OCI-LY3 (cell line): ENCODE data around the gene DESI1.
"Not testable (repeated sequence)": the region's sequence is repeated elsewhere in the genome, so short reads cannot be mapped to it uniquely, and the experiment has no call there.

Experiments
- H2AFZ ChIP-seq: fragments of 200-600, 300-600 bp; shearing (Covaris generic); 2 replicates; pipeline ENCODE4 v1.6.0; 2014; ENCODE audit warnings: antibody characterized with exemption, low read depth, low read length
- H3K27ac ChIP-seq: fragments of 200-600, 300-600 bp; sonication (generic); 2 replicates; pipeline ENCODE4 v1.5.1; 2014; ENCODE audit warnings: mild to moderate bottlenecking, low read length, moderate library complexity, mixed read lengths
- H3K27me3 ChIP-seq: fragments of 200-600, 300-600 bp; sonication (generic); 2 replicates; pipeline ENCODE4 v1.6.1; 2014; ENCODE audit warnings: low read depth, low read length, mixed read lengths
- H3K36me3 ChIP-seq: fragments of 200-600, 300-600 bp; sonication (generic); replicated peaks from 2 replicates; pipeline ENCODE3; 2014; ENCODE audit warnings: low read depth, low read length, mixed read lengths
- H3K4me1 ChIP-seq: fragments of 300-600, 200-600 bp; sonication (generic); 2 replicates; pipeline ENCODE4 v1.6.1; 2014; ENCODE audit warnings: low read length, mixed read lengths
- H3K4me2 ChIP-seq: fragments of 200-600, 300-600 bp; sonication (generic); 2 replicates; pipeline ENCODE4 v1.6.1; 2014; ENCODE audit warnings: low read length, mixed read lengths
- H3K4me3 ChIP-seq: fragments of 300-600, 200-600 bp; sonication (generic); 2 replicates; pipeline ENCODE4 v1.5.1; 2014; ENCODE audit warnings: antibody characterized with exemption, mild to moderate bottlenecking, low read length, moderate library complexity
- H3K79me2 ChIP-seq: fragments of 300-600, 200-600 bp; shearing (Covaris generic); 2 replicates; pipeline ENCODE4 v1.6.1; 2014; ENCODE audit warnings: mild to moderate bottlenecking, low read length, mixed read lengths
- H3K9ac ChIP-seq: fragments of 300-600, 200-600 bp; shearing (Covaris generic); 2 replicates; pipeline ENCODE4 v1.6.0; 2014; ENCODE audit warnings: mild to moderate bottlenecking, low read length, moderate library complexity
- H3K9me3 ChIP-seq: fragments of 200-600, 300-600 bp; shearing (Covaris generic); 2 replicates; pipeline ENCODE4 v1.6.1; 2014; ENCODE audit warnings: low read length, mixed read lengths; ENCODE audit not compliant: insufficient read depth
- H4K20me1 ChIP-seq: fragments of 200-600, 300-600 bp; sonication (generic); 2 replicates; pipeline ENCODE4 v1.6.1; 2016; ENCODE audit warnings: low read length, mixed read lengths; ENCODE audit not compliant: insufficient read depth
- EZH2phosphoT487 ChIP-seq: fragments of 200-600 bp; shearing (Covaris generic); IDR thresholded peaks from 2 replicates; pipeline ENCODE4 v1.6.1; 2018; ENCODE audit warnings: antibody characterized with exemption, mixed run types, low read depth
- TF ChIP-seq, protein P1 (sequence below): fragments of 200-600, 300-600 bp; sonication (generic); IDR thresholded peaks from 2 replicates; pipeline ENCODE4 v1.5.1; 2014; ENCODE audit warnings: antibody characterized with exemption, low read length, low read depth

DESI1 gene

DNA sequence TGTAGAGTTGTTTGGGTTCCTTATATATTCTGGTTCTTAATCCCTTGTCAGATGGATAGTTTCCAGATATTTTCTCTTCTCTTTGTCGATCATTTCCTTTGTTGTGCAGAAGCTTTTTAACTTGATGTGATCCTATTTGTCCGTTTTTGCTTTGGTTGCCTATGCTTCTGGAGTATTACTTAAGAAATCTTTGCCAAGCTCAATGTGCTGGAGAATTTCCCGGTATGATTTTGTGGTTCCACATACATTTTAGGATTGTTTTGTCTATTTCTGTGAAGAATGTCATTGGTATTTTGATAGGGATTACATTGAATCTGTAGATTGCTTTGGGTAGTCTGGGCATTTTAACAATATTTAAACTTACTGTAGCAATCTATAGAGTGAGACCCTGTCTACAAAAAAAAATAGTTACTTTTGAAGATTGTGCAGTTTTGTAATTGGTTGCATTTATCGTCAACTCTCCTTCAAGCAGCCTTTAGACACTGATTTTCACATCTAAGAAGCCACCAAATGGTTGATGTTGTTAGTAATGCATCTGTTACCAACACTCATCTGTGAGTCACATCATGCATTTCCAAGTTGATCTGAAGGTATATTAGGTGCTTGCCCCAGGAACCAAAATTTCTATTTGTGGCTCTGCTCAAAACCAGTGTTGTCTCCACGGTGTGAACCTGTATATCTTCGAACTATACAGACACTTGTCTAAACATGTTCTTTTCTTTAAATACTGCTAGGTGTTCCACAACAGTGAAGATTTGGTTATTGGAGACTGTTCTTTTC lies 21.7 kb upstream of the DESI1 start:
- no peak overlapping the region for H3K9ac ChIP-seq
- no peak for TF ChIP-seq EZH2phosphoT487
- TF ChIP-seq, protein P1, sequence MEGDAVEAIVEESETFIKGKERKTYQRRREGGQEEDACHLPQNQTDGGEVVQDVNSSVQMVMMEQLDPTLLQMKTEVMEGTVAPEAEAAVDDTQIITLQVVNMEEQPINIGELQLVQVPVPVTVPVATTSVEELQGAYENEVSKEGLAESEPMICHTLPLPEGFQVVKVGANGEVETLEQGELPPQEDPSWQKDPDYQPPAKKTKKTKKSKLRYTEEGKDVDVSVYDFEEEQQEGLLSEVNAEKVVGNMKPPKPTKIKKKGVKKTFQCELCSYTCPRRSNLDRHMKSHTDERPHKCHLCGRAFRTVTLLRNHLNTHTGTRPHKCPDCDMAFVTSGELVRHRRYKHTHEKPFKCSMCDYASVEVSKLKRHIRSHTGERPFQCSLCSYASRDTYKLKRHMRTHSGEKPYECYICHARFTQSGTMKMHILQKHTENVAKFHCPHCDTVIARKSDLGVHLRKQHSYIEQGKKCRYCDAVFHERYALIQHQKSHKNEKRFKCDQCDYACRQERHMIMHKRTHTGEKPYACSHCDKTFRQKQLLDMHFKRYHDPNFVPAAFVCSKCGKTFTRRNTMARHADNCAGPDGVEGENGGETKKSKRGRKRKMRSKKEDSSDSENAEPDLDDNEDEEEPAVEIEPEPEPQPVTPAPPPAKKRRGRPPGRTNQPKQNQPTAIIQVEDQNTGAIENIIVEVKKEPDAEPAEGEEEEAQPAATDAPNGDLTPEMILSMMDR: no peak

GRCh38 chr22:41641854-41642253 lies 21.0 kb upstream of the DESI1 start:
- Histone ChIP-seq H3K79me2 (peaks cover 37% of the 10 kb centered on the region), H3K36me3 (peaks cover 63% of the 10 kb centered on the region), H3K4me3 (no peak overlapping the region), H3K27ac (no peak overlapping the region), H3K4me2 (no peak overlapping the region), H3K9ac (no peak overlapping the region), H2AFZ (no peak overlapping the region), H4K20me1 (0 out of 2 replicates have a peak, but pooled peaks cover 9% of the 10 kb centered on the region), H3K27me3 (no peaks in the 10 kb centered on the region), H3K9me3 (no peaks in the 10 kb centered on the region), H3K4me1 (no peaks in the 10 kb centered on the region)
- TF ChIP-seq EZH2phosphoT487: no peak
- TF ChIP-seq, protein P1: no peak

More for the DNA sequence above, 21.7 kb upstream of the DESI1 start:
- Histone ChIP-seq H2AFZ (no peak overlapping the region), H3K79me2 (peaks cover 37% of the 10 kb centered on the region), H3K4me2 (no peak overlapping the region), H3K4me1 (no peaks in the 10 kb centered on the region), H3K27me3 (no peaks in the 10 kb centered on the region), H3K4me3 (no peak overlapping the region), H3K27ac (no peak overlapping the region), H3K36me3 (peaks cover 60% of the 10 kb centered on the region), H4K20me1 (0 out of 2 replicates have a peak, but pooled peaks cover 9% of the 10 kb centered on the region), H3K9me3 (no peaks in the 10 kb centered on the region)

DNA sequence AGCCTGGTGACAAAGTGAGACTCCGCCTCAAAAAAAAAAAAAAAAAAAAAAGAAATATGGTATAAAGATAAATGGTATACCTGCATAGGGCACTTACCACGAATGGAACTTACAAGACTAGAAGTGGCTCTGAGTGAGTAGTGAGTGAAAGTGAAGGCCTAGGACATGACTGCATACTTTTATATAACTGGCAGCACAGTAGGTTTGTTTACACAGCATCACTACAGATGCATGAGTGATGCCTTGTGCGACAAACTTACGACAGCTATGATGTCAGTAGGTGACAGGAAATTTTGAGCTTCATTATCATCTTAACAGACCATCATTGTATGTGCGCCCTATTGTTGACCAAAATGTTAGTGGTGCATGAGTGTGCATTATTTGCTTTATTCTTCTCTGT lies 17.9 kb upstream of the DESI1 start:
- Histone ChIP-seq H3K79me2 (peaks cover 61% of the 10 kb centered on the region), H3K4me2 (no peak overlapping the region), H3K4me3 (no peak overlapping the region), H3K36me3 (peaks cover 71% of the 10 kb centered on the region), H3K9me3 (no peaks in the 10 kb centered on the region), H3K4me1 (no peaks in the 10 kb centered on the region), H2AFZ (no peak overlapping the region), H3K27ac (no peak overlapping the region), H3K27me3 (no peaks in the 10 kb centered on the region), H4K20me1 (peaks cover 13% of the 10 kb centered on the region; the same call in 1 of the 2 replicates), H3K9ac (no peak overlapping the region)
- no peak for TF ChIP-seq EZH2phosphoT487
- TF ChIP-seq, protein P1: no peak

DNA sequence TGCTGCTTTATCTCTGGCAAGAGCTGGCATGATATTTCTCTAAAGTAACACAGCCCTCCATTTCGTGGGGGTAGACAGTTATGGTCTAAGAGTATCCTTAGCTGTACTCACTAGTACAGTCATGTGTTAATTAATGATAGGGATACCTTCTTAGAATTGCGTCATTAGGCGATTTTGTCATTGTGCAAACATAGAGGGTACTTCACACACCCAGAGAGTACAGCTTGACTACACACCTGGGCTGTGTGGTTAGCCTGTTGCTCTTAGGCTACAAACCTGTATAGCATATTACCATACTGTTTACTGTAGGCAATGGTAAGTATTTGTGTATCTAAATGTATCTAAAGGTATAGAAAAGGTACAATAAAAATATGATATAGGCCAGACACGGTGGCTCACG lies 17.3 kb upstream of the DESI1 start:
- H3K79me2 ChIP-seq: peaks cover 62% of the 10 kb centered on the region
- H3K4me3 ChIP-seq: no peak overlapping the region
- TF ChIP-seq EZH2phosphoT487: no peak
- no peak overlapping the region for H3K4me2 ChIP-seq
- peaks cover 75% of the 10 kb centered on the region for H3K36me3 ChIP-seq
- no peaks in the 10 kb centered on the region for H3K4me1 ChIP-seq
- no peak overlapping the region for H2AFZ ChIP-seq
- H3K9me3 ChIP-seq: no peaks in the 10 kb centered on the region
- H3K27ac ChIP-seq: no peak overlapping the region
- H3K27me3 ChIP-seq: no peaks in the 10 kb centered on the region
- peaks cover 13% of the 10 kb centered on the region; the same call in 1 of the 2 replicates for H4K20me1 ChIP-seq
- H3K9ac ChIP-seq: no peak overlapping the region

GRCh38 chr22:41637623-41638022 lies 16.8 kb upstream of the DESI1 start:
- H3K27ac ChIP-seq, H3K4me3 ChIP-seq, H3K27me3 ChIP-seq, H3K9ac ChIP-seq, H3K4me2 ChIP-seq, H2AFZ ChIP-seq, H3K4me1 ChIP-seq, H3K9me3 ChIP-seq: not testable (repeated sequence)
- Histone ChIP-seq H3K79me2 (peaks cover 57% of the 10 kb centered on the region), H3K36me3 (peaks cover 74% of the 10 kb centered on the region), H4K20me1 (peaks cover 11% of the 10 kb centered on the region; the same call in 1 of the 2 replicates)
